ENCODE data around the gene PDGFB.

PDGFB gene

GRCh38 chr22:39181778-39182177 is 63.0 kb downstream of the PDGFB start:
- TF ChIP-seq SIN3A (IDR thresholded peaks at IDR 0.05; ENCODE audit: borderline replicate concordance, insufficient read depth, low read length) (no peak), TAF1 (IDR thresholded peaks at IDR 0.05; ENCODE audit: borderline replicate concordance, insufficient read depth, low read length) (no peak), REST (IDR thresholded peaks at IDR 0.05; ENCODE audit: insufficient read depth in 1 of 2, low read depth in 2 of 2, low read length in 2 of 2) (no peak), FOXP2 (optimal IDR thresholded peaks at IDR 0.05; ENCODE audit: borderline replicate concordance, extremely low read depth, extremely low read length, insufficient read depth) (no peak), POLR2AphosphoS5 (IDR thresholded peaks at IDR 0.05; ENCODE audit: low read depth, low read length) (no peak)

- no peak for TF ChIP-seq SIN3A (IDR thresholded peaks at IDR 0.05; ENCODE audit: borderline replicate concordance, insufficient read depth, low read length)
- TF ChIP-seq TAF1 (IDR thresholded peaks at IDR 0.05; ENCODE audit: borderline replicate concordance, insufficient read depth, low read length) = no peak
Observed at GRCh38 chr22:39181356-39181755, 63.4 kb downstream of the PDGFB start.

GRCh38 chr22:39179841-39180335 is 64.9 kb downstream of the PDGFB start:
- no peak for TF ChIP-seq TAF1 (IDR thresholded peaks at IDR 0.05; ENCODE audit: borderline replicate concordance, insufficient read depth, low read length)
- no peak for TF ChIP-seq SIN3A (IDR thresholded peaks at IDR 0.05; ENCODE audit: borderline replicate concordance, insufficient read depth, low read length)
- no peak for TF ChIP-seq REST (IDR thresholded peaks at IDR 0.05; ENCODE audit: insufficient read depth in 1 of 2, low read depth in 2 of 2, low read length in 2 of 2)
- no peak for TF ChIP-seq POLR2AphosphoS5 (IDR thresholded peaks at IDR 0.05; ENCODE audit: low read depth, low read length)
- TF ChIP-seq FOXP2 (optimal IDR thresholded peaks at IDR 0.05; ENCODE audit: borderline replicate concordance, extremely low read depth, extremely low read length, insufficient read depth) = no peak

GRCh38 chr22:39179401-39179827 is 65.4 kb downstream of the PDGFB start:
- no peak for TF ChIP-seq FOXP2 (optimal IDR thresholded peaks at IDR 0.05; ENCODE audit: borderline replicate concordance, extremely low read depth, extremely low read length, insufficient read depth)
- no peak for TF ChIP-seq POLR2AphosphoS5 (IDR thresholded peaks at IDR 0.05; ENCODE audit: low read depth, low read length)

GRCh38 chr22:39178206-39179111 is 66.3 kb downstream of the PDGFB start:
- TF ChIP-seq POLR2AphosphoS5 (IDR thresholded peaks at IDR 0.05; ENCODE audit: low read depth, low read length) (no peak), SIN3A (IDR thresholded peaks at IDR 0.05; ENCODE audit: borderline replicate concordance, insufficient read depth, low read length) (no peak), TAF1 (IDR thresholded peaks at IDR 0.05; ENCODE audit: borderline replicate concordance, insufficient read depth, low read length) (no peak), FOXP2 (optimal IDR thresholded peaks at IDR 0.05; ENCODE audit: borderline replicate concordance, extremely low read depth, extremely low read length, insufficient read depth) (no peak), REST (IDR thresholded peaks at IDR 0.05; ENCODE audit: insufficient read depth in 1 of 2, low read depth in 2 of 2, low read length in 2 of 2) (no peak)

GRCh38 chr22:39177791-39178190 is 67.0 kb downstream of the PDGFB start:
- TF ChIP-seq TAF1 (IDR thresholded peaks at IDR 0.05; ENCODE audit: borderline replicate concordance, insufficient read depth, low read length) (no peak), REST (IDR thresholded peaks at IDR 0.05; ENCODE audit: insufficient read depth in 1 of 2, low read depth in 2 of 2, low read length in 2 of 2) (no peak), POLR2AphosphoS5 (IDR thresholded peaks at IDR 0.05; ENCODE audit: low read depth, low read length) (no peak), FOXP2 (optimal IDR thresholded peaks at IDR 0.05; ENCODE audit: borderline replicate concordance, extremely low read depth, extremely low read length, insufficient read depth) (no peak), SIN3A (IDR thresholded peaks at IDR 0.05; ENCODE audit: borderline replicate concordance, insufficient read depth, low read length) (no peak)
